NCI-H748 (cell line): ENCODE data around the gene WIPF2.
A peak's percentile ranks its signal among the peaks of the same experiment; 100 is the strongest.

Experiments
- DNase-seq: peaks from one replicate; lab custom pipeline; 2025; ENCODE audit not compliant: unreplicated experiment; lab: John Stamatoyannopoulos, UW

The WIPF2 gene

DNA sequence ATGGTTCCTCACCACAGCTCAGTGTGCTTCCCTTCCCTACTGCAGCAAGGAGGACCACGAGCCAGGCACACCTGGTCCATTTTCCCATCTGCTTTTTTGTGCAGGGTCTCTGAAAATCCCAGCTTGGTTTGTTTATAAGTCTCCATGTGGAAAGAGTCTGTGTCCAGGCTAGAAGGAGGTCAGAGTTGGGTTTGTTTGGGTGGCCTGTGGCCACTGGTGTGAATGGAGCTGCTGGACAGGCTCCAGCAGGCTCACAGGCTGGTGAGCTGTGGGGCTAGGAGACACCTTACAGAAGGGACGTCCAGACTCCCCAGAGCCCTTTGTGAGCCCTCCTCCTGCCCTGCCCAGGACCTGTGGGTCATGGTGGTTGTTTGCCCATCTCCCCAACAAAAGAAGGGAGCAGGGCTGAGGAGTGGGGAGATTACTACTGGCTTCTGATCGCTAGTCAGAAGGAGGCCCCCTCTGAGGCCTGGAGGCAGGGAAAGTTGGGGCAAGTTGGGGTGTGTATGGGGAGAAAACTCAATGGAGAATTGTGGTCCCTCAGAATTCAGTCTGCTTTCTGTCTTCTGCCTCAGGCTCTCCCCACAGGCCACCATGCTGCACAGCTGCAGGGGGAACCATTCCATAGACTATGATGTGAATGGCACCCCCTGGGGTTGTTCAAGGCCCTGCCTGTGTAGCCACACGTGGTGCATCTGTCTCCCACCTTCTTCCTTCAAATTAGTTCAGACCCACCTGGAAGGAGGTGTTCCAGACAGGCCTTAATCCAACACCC is 94.0 kb downstream of the WIPF2 start:
- DNase-seq = no peak

DNA sequence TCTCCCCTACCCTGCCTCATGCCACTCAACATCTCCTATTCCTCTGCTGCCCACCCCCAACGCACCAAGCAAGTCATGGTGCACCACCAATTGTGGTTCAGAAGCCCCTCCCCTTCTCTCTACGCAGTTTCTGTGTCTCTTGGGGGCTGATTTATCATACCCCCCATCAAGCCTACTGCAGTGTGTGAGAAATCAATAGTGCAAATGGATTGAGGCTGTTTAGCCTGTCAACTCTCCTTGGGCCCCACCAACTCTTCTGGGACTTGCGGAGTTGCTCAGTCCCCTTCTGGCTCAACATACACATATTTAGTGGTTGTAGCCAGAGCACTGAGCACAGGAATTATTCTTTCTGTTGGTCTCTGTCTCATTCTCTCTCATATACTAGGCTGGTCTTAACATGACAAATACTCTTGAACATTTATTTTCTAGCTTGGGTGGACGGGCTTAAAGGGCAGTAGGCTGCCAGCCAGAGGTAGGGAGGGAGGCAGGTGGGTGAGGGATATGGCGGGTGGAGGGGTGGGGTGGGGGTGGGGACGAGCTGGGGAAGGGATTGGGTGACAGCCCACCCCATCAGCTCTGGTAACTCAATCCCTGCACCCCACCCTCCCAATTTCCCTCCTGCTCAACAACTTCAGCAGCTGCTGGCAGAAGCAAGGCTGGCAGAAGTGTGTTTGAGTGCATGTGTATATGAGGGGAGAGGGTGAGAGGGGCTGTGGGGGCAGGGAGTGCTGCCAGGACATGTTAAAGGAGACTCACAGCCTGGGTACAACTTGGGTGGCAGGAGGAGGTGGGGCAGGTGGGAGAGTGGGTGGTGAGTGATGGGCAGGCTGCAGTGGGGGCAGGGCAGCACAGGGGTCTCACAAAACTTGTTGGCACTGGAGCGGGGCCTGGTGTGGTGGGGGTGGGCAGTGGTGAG is 94.8 kb downstream of the WIPF2 start:
- DNase-seq = no peak

- DNase-seq = peak; percentile 51
Measured at GRCh38 chr17:40314584-40314956, 95.5 kb downstream of the WIPF2 start.

GRCh38 chr17:40315206-40315605 is 96.1 kb downstream of the WIPF2 start:
- no peak for DNase-seq

DNA sequence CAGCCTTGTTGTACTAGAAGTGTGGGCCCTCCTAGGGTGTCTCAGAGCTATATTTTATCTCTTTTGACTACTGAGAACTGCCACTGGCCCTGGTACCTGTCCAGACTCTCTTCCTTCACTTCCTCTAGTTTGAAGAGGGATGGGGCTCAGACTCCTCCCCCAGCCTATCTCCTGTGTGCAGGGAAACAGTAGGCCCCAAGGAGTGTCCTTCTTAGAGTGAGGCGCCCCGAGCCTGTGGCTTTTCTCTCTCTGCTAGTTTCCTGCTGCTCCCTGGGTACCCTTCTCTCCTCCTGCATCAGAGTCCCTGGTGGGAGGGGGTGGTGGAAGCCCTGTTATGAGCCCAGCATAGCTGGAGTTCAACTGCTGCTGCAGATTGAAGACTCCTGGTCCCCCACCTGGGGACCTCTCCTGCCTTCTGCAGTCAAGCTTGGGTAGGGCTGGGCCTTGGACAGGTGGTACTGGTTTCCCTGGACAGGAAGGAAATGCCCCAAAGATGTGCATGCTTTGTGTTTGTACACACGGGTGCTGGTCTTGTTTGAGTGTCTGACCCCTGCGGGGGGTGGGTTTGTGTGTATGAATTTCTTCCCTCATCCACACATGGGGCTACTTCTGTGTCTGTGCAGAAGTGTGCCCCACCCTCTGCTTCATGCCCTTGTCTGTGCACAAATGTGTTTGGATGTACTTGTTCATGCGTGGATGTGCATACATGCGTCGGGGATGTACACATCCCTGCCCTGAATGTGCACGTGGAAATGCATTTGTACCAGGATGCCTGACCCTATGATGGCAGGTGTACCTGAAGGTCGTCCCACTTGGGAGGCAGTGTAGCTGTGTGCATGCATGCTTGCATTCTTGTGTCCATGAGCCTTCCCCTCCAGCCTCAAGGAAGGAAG is 96.8 kb downstream of the WIPF2 start:
- DNase-seq = no peak

DNA sequence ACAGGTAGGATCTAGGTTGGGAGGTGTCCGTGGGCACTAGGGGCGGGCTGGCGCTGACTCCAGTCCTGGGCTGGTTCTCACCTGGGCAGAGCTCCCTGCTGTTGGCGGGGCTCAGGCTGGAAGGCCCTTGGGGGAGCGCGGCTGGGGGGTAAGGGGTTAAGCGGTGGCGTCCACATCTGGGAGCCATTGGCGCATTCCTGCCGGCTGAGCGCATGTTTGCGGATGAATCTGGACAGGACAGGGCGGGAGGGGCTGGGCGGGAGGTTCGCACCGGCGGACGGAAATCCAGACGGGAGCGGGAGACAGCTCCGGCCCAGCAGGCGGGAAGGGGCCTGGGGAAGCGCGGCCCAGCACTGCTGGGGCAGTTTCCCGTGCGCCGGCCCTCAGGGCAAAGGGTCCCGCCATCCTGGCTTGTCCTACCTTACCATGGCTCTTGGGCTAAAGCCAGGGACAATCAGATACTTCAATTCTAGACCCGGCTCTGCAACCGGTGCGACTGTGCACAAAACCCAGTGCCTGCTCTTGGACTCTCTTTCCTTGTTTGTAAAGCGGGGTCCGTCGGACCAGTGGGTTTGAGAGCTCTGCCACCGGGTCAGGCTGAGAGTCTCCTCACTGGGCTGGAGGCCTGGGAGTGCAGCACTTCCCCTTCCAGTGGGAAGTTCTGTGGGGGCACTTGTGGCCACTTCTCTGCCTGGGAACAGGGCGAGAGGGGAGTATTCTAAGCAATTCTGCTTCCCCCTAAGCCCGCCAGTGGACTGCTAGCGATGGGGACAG is 97.7 kb downstream of the WIPF2 start:
- DNase-seq = peak; percentile 43

GRCh38 chr17:40317345-40317873 is 98.3 kb downstream of the WIPF2 start:
- peak; percentile 35 for DNase-seq

DNA sequence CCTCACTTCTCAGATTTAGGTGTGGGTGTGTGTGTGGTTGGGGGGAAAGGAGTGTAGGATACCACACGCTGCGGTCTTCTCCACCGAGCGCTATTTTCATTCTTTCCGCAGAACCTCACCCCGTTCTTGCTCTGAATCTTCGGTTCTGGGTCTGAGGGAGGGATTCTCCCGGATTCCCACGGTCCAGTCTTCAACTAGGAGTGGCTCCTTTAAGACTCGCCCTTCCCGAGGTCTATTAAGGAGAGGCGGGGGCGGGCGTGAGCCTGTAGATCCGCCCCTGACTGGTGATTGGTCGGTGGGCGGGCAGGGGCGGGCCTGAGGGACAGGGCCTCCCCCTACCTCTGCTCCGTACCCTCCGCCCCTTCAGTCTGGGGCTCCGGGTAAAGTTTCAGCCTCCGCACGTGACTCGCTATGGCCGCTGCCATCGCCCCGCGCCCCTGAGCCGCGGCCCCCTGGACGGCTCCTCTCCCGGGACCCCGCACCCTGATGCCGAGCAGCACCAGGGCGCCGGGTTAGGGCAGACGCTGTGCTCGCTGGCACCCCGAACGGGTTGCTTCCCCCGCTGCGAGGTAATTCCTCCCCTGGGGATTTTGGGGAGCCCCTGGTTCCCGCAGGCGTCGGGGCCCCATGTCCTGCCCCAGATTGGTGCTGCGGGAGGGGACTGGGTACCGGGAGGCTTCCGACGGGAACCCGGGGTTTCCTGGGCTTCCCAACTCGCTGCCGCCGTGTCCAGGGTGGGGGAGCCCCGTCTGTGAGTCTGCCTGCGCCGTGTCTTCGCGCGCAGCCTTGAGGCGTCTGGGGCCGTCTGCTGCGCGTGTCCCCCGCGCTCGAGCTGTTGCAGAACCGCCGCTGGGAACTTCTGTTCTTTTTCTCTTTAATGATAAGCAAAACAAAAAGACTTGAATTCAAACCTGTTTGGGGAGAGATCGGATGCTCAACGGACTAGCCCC is 99.1 kb downstream of the WIPF2 start:
- peak; percentile 94 for DNase-seq

GRCh38 chr17:40318830-40319391 is 99.8 kb downstream of the WIPF2 start:
- DNase-seq = no peak

- no peak for DNase-seq
Measured at GRCh38 chr17:40319651-40320540, 100.8 kb downstream of the WIPF2 start.

GRCh38 chr17:40320756-40321523 is 101.8 kb downstream of the WIPF2 start:
- no peak for DNase-seq

- no peak for DNase-seq
Measured at GRCh38 chr17:40321524-40321929, 102.4 kb downstream of the WIPF2 start.

- DNase-seq = no peak
Measured at GRCh38 chr17:40321961-40322357, 102.9 kb downstream of the WIPF2 start.

- peak; percentile 61 for DNase-seq
Measured at GRCh38 chr17:40322358-40323315, 103.5 kb downstream of the WIPF2 start.

DNA sequence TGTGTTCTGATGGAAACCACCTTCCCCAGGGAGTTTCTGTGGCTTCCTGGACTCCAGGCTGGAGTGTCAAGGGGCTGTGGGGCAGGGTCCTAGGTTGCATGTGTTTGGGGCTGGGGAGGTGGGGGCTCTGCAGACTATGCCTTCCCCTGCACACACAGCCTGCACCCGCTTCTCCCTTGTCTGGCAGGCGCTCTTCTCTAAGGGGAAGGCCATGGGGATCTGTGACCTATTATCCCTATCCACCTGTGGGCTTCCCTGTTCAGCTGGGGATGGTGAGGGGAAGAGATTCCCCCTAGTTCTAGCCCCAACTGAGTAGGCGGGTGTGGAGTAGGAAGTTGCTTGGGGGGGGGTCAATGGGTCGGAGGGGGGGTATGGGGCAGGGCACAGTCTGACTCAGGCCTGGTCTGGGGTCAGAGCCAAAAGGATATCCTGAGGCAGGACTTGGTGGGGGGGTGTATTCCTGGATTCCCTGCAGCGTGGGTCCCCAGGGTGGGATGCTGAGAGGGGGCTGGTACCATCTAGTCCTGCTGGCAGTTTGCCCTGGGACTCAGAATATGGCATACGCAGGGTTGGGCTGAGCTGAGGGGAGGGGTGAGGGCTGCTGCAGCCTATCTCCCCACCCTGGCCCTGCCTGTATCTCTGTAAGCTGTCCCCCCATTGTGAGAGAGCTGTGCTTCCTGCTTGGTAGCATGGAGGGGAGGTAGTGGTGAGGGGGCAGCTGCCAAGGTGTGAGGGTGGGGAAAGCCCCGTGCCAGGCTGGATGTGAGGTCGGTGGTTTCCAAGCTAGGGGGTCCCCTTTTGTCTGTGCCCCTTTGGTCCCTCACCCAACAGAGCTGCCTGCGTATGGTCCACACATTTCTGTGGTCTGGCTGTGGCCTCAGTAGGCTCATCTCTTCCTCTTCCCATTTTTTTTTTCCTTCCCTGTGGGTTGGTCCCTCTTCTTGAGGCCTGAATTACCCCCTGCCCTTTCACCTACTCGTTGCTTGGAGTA is 104.6 kb downstream of the WIPF2 start:
- no peak for DNase-seq
